ENCODE measurements around the gene NFIC.
"Not testable (repeated sequence)": the region's sequence is repeated elsewhere in the genome, so short reads cannot be mapped to it uniquely, and the experiment has no call there.

NFIC gene

DNA sequence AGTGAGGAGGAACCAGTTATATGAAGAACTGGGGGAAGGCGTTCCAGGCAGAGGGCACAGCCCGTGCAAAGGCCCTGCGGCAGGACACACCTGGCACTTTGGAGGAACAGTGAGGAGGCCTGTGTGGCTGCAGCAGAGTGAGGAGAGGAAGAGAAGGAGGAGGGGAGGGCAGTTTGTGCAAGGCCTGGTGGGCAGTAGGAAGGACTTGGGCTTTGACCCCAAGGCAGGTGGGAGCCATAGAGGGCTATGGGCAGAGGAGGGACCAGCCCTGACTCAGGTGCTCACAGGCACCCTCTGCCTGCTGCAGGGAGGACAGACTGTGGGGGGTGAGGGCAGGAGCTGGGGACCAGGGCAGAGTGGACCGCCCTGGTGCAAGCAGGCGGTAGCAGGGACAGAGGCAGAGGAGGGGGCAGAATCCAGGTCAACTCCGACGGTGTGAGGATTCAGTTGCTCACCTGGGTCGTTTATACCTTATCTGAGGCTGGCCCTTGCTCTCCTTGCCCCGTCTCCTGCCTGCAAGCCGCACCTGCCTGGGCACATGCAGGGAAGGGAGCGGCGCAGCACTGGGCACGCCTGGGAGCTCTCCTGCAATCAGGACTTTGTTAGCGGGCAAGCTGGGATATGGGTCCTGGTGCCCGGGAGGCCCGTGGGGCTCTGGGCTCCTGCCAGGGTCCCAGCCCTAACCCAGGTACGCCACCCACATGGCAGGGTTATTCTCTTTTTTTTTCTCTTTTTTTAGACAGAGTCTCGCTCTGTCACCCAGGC is 34.8 kb downstream of the NFIC start:
- DNase-seq: no peak

DNA sequence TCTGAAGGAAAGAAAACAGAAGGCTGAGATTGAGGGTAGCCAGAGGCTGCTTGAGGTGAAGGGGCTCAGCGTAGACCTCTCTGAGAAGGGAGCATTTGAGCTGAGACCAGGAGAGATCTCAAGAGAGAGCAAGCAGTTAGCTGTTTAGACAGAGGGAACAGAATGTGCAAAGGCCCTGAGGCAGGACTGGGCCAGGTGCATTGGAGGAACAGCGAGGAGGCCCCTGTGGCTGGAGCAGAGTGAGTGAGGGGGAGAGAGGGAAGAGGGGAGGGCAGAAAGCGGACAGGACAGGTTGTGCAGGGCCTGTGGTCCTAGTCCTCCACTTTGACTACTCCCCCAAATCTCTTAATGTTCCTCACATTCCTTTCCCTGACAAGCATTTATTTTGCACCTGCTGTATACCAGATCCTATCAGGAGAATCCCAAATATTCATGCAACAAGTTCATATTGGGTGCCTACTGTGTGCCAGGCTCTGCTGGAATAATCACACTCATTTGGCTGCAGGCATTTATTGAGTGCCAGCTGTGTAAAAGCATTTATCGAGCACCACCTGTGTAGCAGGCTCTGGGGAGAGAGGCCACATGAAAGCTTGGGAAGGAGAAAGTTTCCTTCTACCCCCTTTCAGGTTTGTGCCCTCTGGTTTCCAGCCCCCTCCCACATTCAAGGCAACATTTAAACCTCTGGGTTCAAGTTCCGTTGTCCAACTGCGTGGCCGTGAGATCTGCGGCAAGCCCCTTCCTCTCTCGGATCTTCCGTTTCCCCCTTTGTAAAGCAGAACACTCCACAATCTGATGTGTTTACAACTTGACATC is 36.5 kb downstream of the NFIC start:
- DNase-seq: no peak

DNA sequence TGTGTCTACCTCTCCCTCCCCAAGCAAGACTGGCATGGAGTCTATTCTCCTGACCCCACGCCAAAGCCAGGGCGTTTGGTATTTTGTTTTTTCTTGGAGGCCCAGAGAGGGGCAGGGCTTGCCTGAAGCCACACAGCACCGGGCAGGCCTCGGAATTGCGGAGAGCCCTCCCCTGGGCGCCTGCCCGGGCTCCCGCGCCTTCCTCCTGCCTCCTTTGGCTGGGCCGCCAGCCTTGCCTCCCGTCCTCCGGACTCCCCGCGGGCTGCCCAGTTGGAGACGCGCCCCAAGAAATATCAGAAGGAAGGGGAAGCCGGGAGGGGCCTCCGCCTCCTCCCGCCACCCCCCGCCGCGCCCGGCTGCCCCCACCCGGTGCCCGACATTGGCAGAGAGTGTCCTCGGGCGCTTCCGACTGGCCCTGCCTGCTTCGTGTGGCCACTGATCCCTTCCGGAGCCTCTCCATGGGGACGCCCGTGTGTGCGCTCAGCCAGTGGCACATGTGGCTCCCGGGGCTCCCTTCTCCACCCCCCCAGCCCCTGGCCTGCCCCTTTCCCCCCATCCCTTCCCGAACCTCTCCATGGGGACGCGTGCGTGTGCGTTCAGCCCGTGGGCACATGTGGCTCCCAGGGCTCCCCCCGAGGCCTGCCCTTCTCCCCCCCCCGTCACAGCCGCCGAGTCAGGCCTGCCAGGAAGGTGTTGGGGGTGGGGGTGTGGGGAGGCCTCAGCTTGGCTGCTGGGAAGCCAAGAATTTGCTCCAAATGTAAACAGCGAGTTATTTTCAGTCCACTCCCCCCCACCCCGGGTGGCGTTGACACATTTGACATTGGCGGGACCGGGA is 37.3 kb downstream of the NFIC start:
- DNase-seq: no peak

DNA sequence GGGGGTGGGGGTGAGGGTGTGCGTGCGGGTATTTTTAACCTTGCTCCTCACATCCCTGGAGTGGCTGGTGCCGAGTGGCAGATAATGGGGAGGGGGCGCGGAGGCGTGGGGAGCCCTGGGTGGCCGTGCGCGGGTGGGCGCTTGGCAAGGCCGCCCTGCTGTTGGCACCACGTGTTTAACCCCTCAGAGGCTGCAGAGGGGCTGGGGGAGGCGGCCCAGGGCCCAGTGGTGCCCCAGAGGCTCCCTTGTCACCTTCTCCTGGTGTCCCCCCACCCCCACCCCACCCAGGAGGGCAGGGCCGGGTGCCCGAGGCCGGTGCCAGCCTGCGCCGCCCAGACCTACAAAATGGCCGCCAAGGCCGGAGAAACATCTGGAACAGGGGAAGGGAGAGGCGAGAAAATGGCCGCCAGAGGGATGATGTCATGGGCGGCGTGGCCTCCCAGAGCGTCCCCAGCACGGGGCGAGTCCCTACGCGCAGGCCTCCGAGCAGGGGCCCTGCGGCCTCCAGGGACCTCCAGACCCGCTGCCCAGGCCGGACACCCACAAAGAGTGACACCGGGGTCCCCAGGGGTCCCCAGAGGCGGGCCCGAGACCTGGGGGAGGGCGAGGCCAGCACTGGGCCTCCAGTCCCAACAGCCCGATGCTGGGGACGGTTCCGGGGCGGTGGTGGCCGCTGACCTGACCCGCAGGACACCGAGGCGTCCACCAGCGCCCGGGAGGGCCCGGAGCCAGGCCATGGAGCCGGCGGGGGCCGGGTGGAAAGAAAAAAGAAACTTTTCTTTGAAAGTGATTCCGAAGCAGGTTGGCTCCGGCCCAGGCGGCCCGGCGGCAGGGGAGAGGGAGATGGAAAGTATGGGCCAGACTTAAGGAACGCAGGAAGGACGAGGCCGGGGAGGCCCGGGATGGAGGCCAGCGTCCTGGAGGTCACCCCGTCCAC is 38.2 kb downstream of the NFIC start:
- DNase-seq: no peak

DNA sequence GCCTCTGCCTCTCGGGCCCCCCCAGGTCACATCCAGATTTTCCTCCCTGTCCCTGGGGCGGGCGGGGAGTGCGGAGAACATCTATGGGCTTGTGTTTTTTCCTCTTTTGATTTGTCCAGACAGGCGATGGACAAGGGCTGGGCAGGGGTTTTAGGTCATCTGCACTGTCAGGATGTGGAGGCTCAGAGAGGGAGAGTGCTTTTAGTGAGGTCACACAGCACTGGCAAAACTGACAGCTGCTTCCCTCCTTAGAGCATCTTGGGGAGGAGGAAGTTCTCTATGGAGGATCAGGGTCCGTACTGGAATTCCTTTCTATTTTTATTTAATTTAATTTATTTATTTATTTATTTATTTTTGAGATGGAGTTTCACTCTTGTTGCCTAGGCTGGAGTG is 38.9 kb downstream of the NFIC start:
- no peak for DNase-seq

DNA sequence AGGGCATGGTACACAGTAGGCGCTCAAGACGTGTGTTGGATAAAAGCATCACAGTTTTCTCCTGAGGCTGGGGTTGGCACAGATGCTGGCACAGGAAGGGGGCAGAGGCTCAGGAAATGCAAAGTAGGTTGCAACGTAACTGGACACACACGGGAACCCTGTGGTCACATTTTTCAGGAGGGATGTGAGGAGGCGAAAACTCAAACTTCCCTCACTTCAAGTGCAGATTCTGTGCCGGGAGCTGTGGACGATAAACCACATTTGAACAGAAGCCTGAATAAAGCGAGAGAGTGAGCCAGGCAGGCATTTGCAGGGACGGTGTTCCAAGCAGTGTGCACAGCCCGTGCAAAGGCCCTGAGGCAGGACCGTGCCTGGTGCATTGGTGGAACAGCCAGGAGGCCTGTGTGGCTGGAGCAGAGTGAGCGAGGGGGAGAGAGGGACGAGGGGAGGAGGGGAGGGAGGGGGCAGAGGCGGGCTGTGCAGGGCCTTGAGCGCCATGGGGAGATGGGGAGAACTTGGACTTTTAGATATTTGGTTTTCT is 40.3 kb downstream of the NFIC start:
- no peak for DNase-seq

DNA sequence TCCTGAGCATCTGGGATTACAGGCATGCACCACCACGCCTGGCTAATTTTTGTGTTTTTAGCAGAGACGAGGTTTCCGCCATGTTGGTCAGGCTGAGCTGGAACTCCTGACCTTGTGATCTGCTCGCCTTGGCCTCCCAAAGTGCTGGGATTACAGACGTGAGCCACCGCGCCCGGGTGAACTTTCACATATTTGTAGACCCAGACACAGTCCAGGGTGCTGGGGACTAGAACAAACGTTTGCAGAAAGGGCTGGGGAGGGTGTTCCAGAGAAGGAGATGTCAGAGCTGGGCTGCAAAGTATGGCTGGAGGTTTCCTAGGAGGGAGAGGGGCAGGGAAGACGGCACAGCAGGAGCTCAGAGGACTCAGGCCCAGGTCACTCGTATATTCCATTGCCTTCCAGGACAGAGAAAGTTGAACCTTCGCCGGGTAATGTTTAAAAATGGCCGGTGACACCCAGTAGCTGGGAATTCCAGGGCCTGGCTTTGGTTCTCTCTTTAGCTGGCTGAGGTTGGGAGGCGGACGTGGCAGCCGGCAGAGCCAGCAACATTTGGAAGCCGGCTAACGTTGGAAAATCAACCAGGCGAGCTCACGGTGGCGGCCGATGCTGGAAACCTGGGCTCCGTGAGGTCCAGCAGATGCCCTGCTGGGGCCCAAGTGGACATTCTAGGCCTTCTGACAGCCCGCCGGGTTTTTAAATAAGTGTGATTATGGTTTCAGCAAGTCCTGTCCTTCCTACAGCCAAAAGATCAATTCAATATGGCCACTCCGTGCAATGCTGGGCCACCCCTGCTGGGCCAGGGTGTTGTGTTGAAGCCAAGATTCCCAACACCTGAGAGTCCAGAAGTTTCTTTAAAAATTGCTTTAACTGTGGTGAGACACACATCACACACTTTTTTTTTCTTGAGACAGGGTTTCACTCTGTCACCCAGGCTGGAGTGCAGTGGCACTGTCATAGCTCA is 41.5 kb downstream of the NFIC start:
- no peak for DNase-seq

DNA sequence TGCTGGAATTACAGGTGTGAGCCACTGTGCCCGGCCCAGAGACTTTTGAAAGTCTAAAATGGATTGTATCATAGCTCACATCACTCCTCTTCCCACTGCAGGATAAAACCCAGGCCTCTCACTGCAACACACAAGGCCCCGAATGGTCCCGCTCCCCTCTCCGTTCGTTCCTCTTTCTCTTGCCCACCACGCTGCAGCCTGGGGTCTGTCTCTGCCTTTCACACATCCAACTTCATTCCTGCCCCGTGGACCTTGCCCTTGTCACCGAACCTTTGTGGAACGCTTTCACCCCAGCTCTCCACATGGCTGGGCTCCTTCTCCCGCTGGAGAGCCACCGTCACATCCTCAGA is 42.6 kb downstream of the NFIC start:
- no peak for DNase-seq

DNA sequence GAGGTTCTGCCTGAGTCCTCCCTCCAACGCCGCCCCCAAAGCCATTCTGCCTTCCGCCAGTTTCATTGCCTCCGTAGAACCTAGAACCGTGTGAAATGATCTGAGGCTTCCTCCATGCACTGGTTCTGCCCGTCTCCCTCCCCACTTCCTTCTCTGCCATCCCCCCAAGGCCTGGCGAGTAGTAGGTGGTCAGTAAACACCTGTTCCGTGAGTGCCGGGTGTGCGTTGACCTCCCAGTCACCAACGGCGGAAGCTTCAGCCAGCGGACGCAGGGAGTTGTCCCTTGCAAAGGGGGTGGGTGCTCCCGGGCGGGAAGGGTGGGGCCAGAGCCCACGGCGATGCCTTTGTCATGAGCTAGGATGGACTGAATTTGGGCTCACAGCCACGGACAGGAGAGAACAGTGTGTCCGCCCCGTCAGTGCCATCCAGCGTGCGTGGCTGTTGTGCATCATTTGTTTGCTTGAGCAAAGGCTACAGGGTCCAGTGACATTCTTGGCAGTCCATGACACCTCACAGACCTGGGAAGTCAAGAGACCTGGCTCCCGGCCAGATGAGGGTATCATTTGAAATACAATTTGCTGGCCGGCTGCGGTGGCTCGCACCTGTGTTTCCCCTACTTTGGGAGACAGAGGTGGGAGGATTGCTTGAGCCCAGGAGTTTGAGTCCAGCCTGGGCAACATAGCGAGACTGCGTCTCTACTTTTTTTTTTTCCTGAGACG is 43.1 kb downstream of the NFIC start:
- no peak for DNase-seq

DNA sequence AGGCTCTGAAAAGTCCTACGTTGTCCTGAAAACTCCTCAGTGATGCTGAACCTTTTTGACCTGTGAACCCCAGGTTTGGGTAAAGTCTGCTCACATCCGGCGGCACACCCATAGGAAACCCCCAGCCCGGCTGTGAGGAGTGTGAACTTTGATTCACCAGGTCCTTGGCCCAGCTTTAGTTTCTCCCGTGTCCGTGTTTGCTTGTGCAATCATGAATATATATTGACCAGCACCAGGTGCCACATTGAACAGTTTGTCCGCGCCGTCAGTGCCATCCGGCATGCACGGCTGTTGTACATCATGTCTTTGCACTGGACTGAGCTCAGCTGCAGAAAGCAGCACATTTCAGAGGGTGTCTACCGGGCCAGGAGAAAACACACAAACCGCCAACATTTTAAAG is 45.3 kb downstream of the NFIC start:
- DNase-seq: no peak

DNA sequence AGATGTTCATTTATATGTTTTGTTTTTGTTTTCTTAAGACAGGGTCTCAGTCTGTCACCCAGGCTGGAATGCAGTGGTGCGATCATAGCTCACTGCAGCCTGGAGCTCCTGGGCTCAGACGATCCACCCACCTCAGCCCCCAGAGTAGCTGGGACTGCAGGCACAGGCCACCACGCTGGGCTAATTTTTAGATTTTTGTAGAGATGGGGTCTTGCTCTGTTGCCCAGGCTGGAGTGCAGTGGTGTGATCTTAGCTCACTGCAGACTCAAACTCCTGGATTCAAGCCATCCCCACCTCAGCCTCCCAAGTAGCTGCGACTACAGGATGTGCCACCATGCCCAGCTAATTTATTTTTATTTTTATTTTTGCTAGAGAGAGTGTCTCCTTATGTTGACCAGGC is 45.7 kb downstream of the NFIC start:
- DNase-seq: no peak

DNA sequence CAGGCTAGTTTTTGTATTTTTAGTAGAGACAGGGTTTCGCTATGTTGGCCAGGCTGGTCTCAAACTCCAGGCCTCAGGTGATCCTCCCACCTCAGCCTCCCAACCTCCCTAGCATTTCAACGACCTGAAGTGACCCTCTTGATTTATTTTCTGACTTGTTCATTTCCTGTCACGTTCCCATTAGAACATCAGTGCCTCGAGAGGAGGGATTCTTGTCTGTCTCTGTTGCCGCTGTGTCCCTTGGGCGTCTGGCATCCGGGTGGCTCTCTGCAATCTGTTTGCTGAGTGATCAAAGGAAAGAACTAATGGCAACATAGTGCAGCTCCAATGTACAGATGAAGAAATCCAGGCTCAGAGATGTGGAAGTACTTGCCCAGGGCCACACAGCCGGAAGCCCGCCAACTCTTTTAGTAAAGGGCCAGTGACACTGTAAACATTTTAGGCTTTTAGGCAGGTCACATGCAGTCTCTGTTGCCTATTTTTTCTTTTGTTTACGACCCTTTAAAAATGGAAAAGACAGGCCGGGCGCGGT is 47.5 kb downstream of the NFIC start:
- no peak for DNase-seq

DNA sequence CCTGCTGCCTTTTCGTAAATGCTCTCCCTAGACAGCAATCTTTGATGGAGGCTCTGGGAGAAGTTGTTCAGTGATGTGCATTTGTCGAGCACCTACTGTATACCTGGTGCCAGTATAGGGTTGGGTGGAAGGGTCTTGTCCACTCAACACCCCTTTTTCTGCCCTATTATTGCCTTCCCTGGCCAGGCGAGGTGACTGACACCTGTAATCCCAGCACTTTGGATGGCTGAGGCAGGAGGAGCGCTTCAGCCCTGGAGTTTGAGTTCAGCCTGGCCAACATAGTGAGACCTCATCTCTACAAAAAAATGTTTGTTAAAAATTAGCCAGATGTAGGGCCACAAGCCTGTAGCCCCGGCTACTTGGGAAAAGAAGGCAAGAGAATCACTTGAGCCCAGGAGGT is 49.3 kb downstream of the NFIC start:
- DNase-seq: no peak

DNA sequence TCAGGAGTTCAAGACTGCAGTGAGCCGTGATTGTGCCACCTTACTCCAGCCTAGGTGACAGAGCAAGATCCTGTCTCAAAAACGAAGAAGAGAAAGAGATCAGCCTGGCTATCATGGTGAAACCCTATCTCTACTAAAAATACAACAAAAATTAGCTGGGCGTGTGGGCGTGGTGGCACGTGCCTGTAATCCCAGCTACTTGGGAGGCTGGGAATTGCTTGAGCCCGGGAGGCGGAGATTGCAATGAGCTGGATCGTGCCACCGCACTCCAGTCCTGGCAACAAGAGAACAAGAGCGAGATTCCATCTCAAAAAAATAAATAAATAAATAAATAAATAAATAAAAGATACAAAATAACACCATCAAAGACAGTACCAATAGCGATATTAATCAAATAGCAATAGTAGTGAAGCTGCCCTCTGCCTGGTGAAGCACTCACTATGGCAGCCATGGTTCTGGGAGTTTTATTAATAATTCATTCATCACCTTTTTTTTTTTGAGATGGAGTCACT is 53.9 kb downstream of the NFIC start:
- no peak for DNase-seq

DNA sequence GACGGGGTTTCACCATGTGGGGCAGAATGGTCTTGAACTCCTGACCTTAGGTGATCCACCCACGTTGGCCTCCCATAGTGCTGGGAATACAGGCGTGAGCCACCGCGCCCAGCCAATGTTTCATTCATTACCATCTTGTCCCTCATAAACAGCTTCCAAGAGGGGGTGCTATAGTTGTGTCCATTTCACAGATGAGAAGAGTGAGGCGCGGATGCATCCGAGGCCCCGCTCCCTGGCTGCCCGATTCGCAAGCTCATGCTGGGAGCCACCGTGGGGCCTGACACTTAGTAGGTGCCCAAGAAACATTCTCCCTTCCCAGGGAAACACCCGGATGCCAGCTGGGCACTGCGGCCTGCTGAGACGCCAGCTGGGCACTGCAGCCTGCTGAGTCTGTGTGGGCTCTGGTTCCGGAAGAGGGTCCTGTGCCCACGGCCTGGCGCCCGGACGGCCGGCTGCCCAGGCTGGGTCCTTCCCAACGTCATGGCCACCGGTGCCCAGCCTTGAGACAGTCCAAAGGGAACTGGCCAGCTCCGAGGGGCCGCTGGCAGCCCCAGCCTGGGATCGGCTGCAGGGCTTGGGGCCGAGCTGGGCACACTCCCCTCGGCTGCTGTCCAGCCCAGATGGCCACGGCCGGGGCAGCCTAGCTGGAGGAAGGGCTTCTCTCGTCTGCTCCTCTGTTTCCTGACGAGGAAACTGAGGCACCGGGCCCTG is 54.7 kb downstream of the NFIC start:
- DNase-seq: no peak

DNA sequence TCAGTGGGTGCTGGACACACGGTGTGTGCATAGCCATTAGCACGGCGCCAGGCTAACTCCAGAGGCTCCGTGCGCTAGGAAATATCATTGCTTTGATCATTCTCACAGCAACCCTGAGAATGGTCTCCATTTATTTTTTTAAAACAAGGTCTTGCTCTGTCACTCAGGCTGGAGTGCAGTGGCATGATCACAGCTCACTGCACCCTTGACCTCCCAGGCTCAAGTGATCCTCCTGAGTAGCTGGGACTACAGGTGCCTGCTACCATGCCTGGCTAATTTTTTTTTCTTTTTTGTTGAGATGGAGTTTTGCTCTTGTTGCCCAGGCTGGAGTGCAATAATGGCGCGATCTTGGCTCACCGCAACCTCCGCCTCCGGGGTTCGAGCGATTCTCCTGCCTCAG is 55.3 kb downstream of the NFIC start:
- not testable (repeated sequence) for DNase-seq

DNA sequence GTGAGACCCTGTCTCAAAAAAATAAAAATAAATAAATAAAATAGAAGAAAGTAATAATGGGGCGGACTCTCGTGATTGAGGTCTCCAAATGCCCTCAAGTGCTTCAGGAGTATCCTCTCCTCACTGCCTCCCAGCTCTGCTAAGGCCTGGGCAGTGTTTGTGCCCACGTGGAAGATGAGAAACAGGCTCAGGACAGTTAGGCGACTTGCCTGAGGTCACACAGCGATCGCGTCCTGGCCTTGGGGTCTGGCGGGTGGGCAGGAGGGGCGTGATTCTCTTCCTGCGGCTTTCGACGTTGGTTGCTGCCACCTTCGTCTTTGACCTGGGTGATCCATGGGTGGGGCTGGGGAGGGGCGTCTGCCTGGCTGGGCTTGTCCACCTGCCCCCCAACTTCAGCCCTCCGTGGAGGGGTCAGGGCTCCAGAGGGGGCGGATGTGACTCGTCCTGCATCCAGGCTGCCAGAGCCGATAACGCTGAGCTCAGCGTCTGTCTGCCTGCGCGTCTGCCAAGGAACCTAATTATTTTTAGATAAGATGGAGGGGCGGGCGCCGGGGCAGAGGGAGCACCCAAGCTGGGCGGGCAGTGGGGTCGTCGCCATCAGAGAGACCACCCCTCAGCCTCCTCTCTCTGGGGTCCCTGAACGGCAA is 56.9 kb downstream of the NFIC start:
- no peak for DNase-seq

DNA sequence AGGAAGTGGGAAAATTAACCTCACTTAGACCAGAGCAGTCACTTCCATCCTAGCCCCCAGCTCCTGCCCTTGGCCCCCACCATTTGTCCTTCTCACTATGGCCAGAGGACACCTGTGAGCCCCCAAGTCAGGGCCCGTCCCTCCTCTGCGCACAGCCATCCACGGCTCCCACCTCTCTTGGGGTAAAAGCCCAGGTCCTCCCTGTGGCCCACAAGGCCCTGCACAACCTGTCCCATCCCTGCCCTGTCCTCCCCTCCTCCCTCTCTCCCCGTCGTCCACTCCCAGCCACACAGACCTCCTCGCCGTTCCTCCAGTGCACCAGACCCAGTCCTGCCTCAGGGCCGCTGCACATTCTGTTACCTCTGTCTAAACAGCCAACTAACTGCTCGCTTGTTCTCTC is 60.0 kb downstream of the NFIC start:
- DNase-seq: no peak

DNA sequence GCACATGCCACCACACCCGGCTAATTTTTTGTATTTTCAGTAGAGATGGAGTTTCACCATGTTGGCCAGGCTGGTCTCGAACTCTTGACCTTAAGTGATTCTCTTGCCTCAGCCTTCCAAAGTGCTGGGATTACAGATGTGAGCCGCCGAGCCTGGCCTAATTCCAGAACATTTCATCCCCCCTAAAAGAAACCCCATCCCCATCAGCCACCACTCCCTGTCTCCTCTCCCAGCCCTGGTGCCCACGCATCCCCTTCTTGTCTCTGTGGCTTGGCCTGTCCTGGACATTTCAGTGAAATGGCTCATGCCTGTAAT is 63.9 kb downstream of the NFIC start:
- not testable (repeated sequence) for DNase-seq
